Adrenal gland (tissue), 12 donors: ENCODE measurements around the gene ELK1. TPM values are rescaled to one million over a fixed set of nuclear protein-coding genes. Genes with fewer than 3 reads are reported as not detected.

ENCODE experiments used
- DNase-seq, 7 donors: peaks; one replicate each; pipeline ENCODE4 v3.0.0-alpha.2; 2019 to 2020
- H3K27ac ChIP-seq, 5 donors: fragments of 200-600 bp; sonication (generic) in 4 of 5; 1 replicate in 3 of 5; 2 replicates in 2 of 5; pipeline versions ENCODE4 v1.5.1 to v1.8.0; 2016 to 2020; ENCODE audit warnings: mild to moderate bottlenecking in 1 of 5
- H3K27me3 ChIP-seq: fragments of 200-600 bp; 2 replicates; pipeline ENCODE4 v1.8.0; 2021
- H3K36me3 ChIP-seq, 2 donors: fragments of 200-600 bp; replicated peaks in 1 of 2; 1 replicate in 1 of 2; 2 replicates in 1 of 2; pipeline versions ENCODE4 v1.5.1 to v1.8.0; 2018 to 2022
- H3K4me1 ChIP-seq, 2 donors: fragments of 200-600 bp; replicated peaks in 1 of 2; 1 replicate in 1 of 2; 2 replicates in 1 of 2; pipeline versions ENCODE4 v1.5.1 to v1.8.0; 2018 to 2021
- H3K4me3 ChIP-seq, 4 donors: fragments of 200-600 bp; sonication (generic) in 3 of 4; one replicate each; pipeline ENCODE4 v1.5.1; 2016 to 2018
- H3K9me3 ChIP-seq, 3 donors: fragments of 200-600 bp; sonication (generic) in 1 of 3; replicated peaks in 1 of 3; 1 replicate in 2 of 3; 2 replicates in 1 of 3; pipeline versions ENCODE4 v1.5.1 to v1.8.0; 2016 to 2021
- CTCF ChIP-seq, 6 experiments: fragments of 450-650 bp in 4 of 6; fragments of 200-600 bp in 2 of 6; sonication (generic) in 1 of 6; IDR thresholded peaks; 1 replicate in 5 of 6; 2 replicates in 1 of 6; pipeline versions ENCODE4 v1.5.1 to v1.8.0; 2016 to 2021; ENCODE audit warnings: antibody characterized with exemption in 6 of 6, mild to moderate bottlenecking in 2 of 6, moderate library complexity in 1 of 6
- POLR2A ChIP-seq, 2 donors: fragments of 450-650 bp; IDR thresholded peaks; one replicate each; pipeline ENCODE4 v1.6.1; 2017; ENCODE audit warnings: antibody characterized with exemption in 2 of 2, mild to moderate bottlenecking in 2 of 2, moderate library complexity in 1 of 2
- WGBS, 4 donors: extraction: QIAGEN DNeasy Blood & Tissue Kit in 2 of 4; methylation state at CpG; one replicate each; pipeline versions ENCODE4 v1.1.5 to v1.1.7; 2013 to 2017; 5-methylcytosine and 5-hydroxymethylcytosine counted together
- intact Hi-C, 2 donors: fragments of 100-400 bp; cut with DNase I; formaldehyde crosslinking; loops; one replicate each; pipeline versions ENCODE4 v1.14.1 to v1.15.0; 2022 to 2023
- polyA plus RNA-seq, 3 donors: library from polyadenylated mRNA; stranded (reverse); fragments of 200-250 nt in 2 of 3; fragments of 350-450 nt in 1 of 3; fragmentation: Illumina TruSeq in 1 of 3; extraction: RNeasy Lipid Tissue Mini Kit (QIAGEN cat#74804) in 1 of 3; gene quantifications; one replicate each; pipeline ENCODE4 v1.2.3, GENCODE V29; 2013 to 2014
- total RNA-seq, 9 donors: library from RNA; depleted of rRNA in 4 of 9; stranded (reverse); fragments of >200 nt in 4 of 9; fragments of 120-200 nt in 1 of 9; fragmentation: NEBNext Ultra II Directional in 1 of 9; extraction: Animal tissue kit (Norgen Biotek cat#: 25700) in 1 of 9; gene quantifications; one replicate each; pipeline versions ENCODE4 v1.1.0 to v1.2.4, GENCODE V29; 2013 to 2023
- donor health status: healthy with polysubstance abuse.
- donor health status: Bipolar disorder and iron deficiency.
- donor health status: DM: yes; HTN: yes; CAD: no.
- donor health status: DM: no; HTN: no; CAD: no.
- donor health status: DM: no; HTN: no; CAD: no.
- donor health status: DM: yes; HTN: yes; CAD: no.

ELK1 gene
- total and polyA plus RNA-seq, 12 donors = 21.6 to 78.8 (median 46.3) TPM

GRCh38 chrX:47659421-47659726 lies 9.0 kb upstream of the ELK1 start:
- intact Hi-C loops = no loop called here
- WGBS, 4 donors = 17 to 60% (median 34%) methylated on average over 8 of the region's 8 CpGs
- H3K4me1 ChIP-seq = peaks cover 0 to 4% of the 10 kb centered on the region in 2 donors
- H3K27me3 ChIP-seq = no peaks in the 10 kb centered on the region
- no peak for TF ChIP-seq POLR2A (IDR thresholded peaks at IDR 0.05)
- no peak for TF ChIP-seq CTCF (IDR thresholded peaks at IDR 0.05)
- H3K36me3 ChIP-seq = peaks cover 0 to 13% of the 10 kb centered on the region in 2 donors
- no peak for DNase-seq
- peak overlapping the region in 1 of 4 donors; percentile 69 for H3K4me3 ChIP-seq
- peak overlapping the region; percentile 78 to 100 (median 97) for H3K27ac ChIP-seq
- no peaks in the 10 kb centered on the region for H3K9me3 ChIP-seq

GRCh38 chrX:47658684-47659420 lies 8.5 kb upstream of the ELK1 start, which contains the start of gene UXT:
TSS of gene UXT (minus strand) at chrX:47659180. CDS start at chrX:47658927, 253 bp downstream.
- peaks cover 0 to 4% of the 10 kb centered on the region in 2 donors for H3K4me1 ChIP-seq
- intact Hi-C loops = no loop called here
- H3K27ac ChIP-seq = peak within 1 kb of the TSS; percentile 78 to 100 (median 97)
- H3K4me3 ChIP-seq = peak within 1 kb of the TSS in 2 of 4 donors; percentile 20 to 69
- WGBS, 4 donors = 0 to 31% (median 15%) methylated on average over 11 to 54 of the region's 54 CpGs
- TF ChIP-seq POLR2A (IDR thresholded peaks at IDR 0.05) = peak; percentile 55 to 82
- no peak for TF ChIP-seq CTCF (IDR thresholded peaks at IDR 0.05)
- no peaks in the 10 kb centered on the region for H3K9me3 ChIP-seq
- no peaks in the 10 kb centered on the region for H3K27me3 ChIP-seq
- peak; percentile 89 to 96 (median 95) for DNase-seq
- H3K36me3 ChIP-seq = peaks cover 0 to 15% of the 10 kb centered on the region in 2 donors

GRCh38 chrX:47658301-47658683 lies 7.9 kb upstream of the ELK1 start:
- intact Hi-C loops = no loop called here

More at GRCh38 chrX:47658301-47658683, 7.9 kb upstream of the ELK1 start:
- peaks cover 0 to 18% of the 10 kb centered on the region in 2 donors for H3K36me3 ChIP-seq
- H3K9me3 ChIP-seq = no peaks in the 10 kb centered on the region
- no peak for DNase-seq
- H3K27me3 ChIP-seq = no peaks in the 10 kb centered on the region
- peak overlapping the region in 3 of 5 donors; percentile 93 to 100 (median 97) for H3K27ac ChIP-seq
- peaks cover 0 to 4% of the 10 kb centered on the region in 2 donors for H3K4me1 ChIP-seq
- TF ChIP-seq POLR2A (IDR thresholded peaks at IDR 0.05) (no peak), CTCF (IDR thresholded peaks at IDR 0.05) (no peak)
- 0 to 63% (median 28%) methylated on average over 6 to 13 of the region's 13 CpGs for WGBS, 4 donors
- peak overlapping the region in 2 of 4 donors; percentile 20 to 69 for H3K4me3 ChIP-seq
